GM10248 (cell line): ENCODE results near the gene TLX1.

Experiments used
- CTCF ChIA-PET: fragments of 300-600 bp; sonication (Branson Sonifier 250); formaldehyde crosslinking; extraction: SDS; loops from one replicate; lab custom pipeline; 2021; ENCODE audit warnings: antibody characterized with exemption; lab: Yijun Ruan, JAX
- POLR2A ChIA-PET: fragments of 350-650 bp; sonication (Branson Sonifier 250); formaldehyde crosslinking; extraction: SDS; loops from one replicate; lab custom pipeline; 2020; ENCODE audit warnings: antibody characterized with exemption; lab: Yijun Ruan, JAX
- DNase-seq: peaks from one replicate; pipeline ENCODE4 v3.0.0; 2012; ENCODE audit errors: extremely low spot score
- TF ChIP-seq, protein P1 (sequence below): IDR thresholded peaks from 2 replicates; pipeline ENCODE4 v1.5.1; 2012; ENCODE audit warnings: mild to moderate bottlenecking, low read depth; ENCODE audit errors: extremely low read depth, missing control alignments, control extremely low read depth

Gene TLX1

GRCh38 chr10:101166430-101166829 is 35.3 kb downstream of the TLX1 start:
- TF ChIP-seq, protein P1, sequence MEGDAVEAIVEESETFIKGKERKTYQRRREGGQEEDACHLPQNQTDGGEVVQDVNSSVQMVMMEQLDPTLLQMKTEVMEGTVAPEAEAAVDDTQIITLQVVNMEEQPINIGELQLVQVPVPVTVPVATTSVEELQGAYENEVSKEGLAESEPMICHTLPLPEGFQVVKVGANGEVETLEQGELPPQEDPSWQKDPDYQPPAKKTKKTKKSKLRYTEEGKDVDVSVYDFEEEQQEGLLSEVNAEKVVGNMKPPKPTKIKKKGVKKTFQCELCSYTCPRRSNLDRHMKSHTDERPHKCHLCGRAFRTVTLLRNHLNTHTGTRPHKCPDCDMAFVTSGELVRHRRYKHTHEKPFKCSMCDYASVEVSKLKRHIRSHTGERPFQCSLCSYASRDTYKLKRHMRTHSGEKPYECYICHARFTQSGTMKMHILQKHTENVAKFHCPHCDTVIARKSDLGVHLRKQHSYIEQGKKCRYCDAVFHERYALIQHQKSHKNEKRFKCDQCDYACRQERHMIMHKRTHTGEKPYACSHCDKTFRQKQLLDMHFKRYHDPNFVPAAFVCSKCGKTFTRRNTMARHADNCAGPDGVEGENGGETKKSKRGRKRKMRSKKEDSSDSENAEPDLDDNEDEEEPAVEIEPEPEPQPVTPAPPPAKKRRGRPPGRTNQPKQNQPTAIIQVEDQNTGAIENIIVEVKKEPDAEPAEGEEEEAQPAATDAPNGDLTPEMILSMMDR = no peak
- no peak for DNase-seq
- ChIA-PET POLR2A (no interaction called here), CTCF (interaction anchor here (0.9 to 2.7 kb wide), 6 partner anchors 9 to 907 kb away, joined by 3 to 19 read pairs (median 3); no protein-coding TSS in a partner anchor)

DNA sequence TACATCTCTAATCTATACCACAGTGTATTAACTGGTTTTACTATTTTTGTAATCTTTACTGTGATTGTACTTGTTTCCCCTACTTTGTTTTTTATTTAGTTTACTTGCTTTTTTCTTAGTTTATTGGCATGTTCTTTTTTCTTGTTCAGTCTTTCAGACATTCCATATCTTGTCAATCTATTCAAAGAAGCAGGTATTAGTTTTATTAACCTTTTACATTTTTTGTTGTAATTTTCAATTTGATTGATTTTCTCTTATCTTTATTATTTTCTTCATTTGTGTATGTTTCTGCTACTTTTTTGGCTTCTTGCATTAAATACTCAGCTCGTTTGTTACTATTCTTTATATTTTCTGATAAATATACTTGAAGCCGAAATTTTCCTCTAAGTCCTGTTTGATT is 41.6 kb downstream of the TLX1 start:
- TF ChIP-seq, protein P1 = no peak
- POLR2A ChIA-PET = interaction anchor here (0.7 kb wide), 1 partner anchor 146 kb away, joined by 3 read pairs; no protein-coding TSS in a partner anchor
- CTCF ChIA-PET = no interaction called here
- no peak for DNase-seq

DNA sequence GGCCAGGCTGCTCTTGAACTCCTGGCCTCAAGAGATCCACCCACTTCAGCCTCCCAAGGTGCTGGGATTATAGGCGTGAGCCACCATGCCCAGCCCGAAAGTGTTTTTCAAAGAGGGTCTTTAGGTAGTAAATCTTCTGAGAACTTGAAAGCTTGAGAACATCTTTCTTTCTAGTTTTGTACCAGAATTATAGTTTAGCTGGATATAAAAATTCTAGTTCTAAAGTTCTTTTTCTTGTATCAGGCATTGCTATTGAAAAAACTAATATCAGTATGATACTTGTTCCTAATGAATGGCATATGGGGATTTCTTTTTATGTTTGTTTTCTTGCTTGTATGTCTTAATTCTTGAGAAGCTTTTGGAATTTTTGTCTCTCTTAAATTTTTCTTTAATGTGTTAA is 43.2 kb downstream of the TLX1 start:
- POLR2A ChIA-PET = no interaction called here
- CTCF ChIA-PET = interaction anchor here (1.1 to 1.5 kb wide), 4 partner anchors 9 to 82 kb away, joined by 3 to 8 read pairs (median 3); no protein-coding TSS in a partner anchor
- TF ChIP-seq, protein P1 = no peak
- DNase-seq = no peak

DNA sequence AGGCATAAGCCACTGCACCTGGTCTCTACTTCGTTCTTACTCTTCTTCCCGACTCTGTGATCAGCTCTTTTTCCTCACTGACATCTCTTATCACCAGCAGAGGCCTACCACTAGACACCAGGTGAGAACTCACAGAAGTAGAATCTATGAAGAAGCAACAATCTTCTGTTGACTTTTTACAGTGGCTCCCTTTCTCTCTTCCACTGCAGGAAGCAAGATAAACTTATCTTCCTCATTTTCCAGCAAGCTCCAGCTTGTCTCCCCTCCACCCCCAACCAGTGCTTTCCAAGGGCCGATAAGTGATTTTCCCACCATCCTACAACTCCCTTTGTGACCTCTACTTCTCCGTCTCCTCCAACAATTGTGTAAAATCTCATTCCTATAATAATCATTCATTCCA is 45.5 kb downstream of the TLX1 start:
- POLR2A ChIA-PET = no interaction called here
- CTCF ChIA-PET = interaction anchor here (1.5 kb wide), 1 partner anchor 9 kb away, joined by 3 read pairs; no protein-coding TSS in a partner anchor
- DNase-seq = no peak
- TF ChIP-seq, protein P1 = no peak

GRCh38 chr10:101182936-101183335 is 51.8 kb downstream of the TLX1 start:
- CTCF ChIA-PET = interaction anchor here (1.0 to 2.0 kb wide), 5 partner anchors 21 to 599 kb away, joined by 3 to 11 read pairs (median 5); no protein-coding TSS in a partner anchor
- no peak for DNase-seq
- TF ChIP-seq, protein P1 = no peak
- POLR2A ChIA-PET = no interaction called here

DNA sequence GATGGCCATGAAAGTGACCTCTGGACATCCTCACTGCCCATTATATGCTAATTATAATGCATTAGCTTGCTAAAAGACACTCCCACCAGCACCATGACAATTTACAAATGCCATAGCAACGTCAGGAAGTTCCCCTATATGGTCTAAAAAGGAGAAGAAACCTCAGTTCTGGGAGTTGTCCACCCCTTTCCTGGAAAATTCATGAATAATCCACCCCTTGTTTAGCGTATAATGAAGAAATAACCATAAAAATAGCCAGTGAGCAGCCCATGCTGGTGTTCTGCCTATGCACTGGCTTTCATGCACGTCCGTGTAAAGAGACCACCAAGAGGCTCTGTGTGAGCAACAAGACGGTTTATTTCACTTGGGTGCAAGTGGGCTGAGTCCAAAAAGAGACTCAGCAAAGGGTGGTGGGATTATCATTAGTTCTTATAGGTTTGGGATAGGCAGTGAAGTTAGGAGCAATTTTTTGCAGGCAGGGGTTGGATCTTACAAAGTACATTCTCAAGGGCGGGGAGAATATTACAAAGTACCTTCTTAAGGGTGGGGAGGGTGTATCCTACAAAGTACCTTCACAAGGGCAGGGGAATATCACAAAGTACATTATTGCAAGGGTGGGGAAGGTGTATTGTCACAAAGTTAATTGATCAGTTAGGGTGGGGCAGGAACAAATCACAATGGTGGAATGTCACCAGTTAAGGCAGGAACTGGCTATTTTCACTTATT is 52.5 kb downstream of the TLX1 start:
- TF ChIP-seq, protein P1 = no peak
- CTCF ChIA-PET = interaction anchor here (2.0 kb wide), 1 partner anchor 42 kb away, joined by 11 read pairs; no protein-coding TSS in a partner anchor
- DNase-seq = no peak
- POLR2A ChIA-PET = no interaction called here
